ENCODE data around the gene MOK.
"Not testable (repeated sequence)": the region's sequence is repeated elsewhere in the genome, so short reads cannot be mapped to it uniquely, and the experiment has no call there.

The MOK gene

DNA sequence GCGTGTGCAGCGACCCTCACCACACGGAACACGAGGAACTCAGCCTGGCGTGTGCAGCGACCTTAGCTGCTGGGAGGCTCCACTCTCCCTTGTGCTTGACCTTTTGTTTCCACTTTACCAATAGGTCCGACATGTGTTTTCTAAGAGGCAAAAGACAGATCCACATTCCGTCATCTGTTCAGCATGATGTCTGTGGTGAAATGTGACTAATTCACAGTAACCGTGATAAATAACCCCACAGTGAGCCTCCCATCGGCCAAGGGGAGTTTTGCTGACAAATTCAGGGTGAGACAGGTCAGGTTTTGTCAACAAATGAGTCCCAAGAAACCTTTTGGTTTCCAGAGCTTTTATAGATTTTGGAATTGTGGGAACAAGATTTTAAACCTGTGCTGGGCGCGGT is 55.9 kb downstream of the MOK start:
- Histone ChIP-seq H3K4me1 (ENCODE audit: low read length) (no peaks in the 10 kb centered on the region), H3K36me3 (replicated peaks; ENCODE audit: insufficient read depth, low read length) (no peaks in the 10 kb centered on the region), H3K9me3 (replicated peaks; ENCODE audit: insufficient read depth, low read length) (no peaks in the 10 kb centered on the region), H4K20me1 (ENCODE audit: insufficient read depth, low read length) (no peaks in the 10 kb centered on the region), H3K4me3 (ENCODE audit: low read length) (no peak overlapping the region), H3K9me2 (replicated peaks; ENCODE audit: insufficient read depth, low read length) (no peaks in the 10 kb centered on the region), H3K9ac (ENCODE audit: low read length) (no peak overlapping the region), H3K27ac (ENCODE audit: low read length) (no peak overlapping the region), H3F3A (ENCODE audit: insufficient read depth, low read length) (no peaks in the 10 kb centered on the region), H2AFZ (ENCODE audit: low read length) (no peak overlapping the region), H3K79me2 (ENCODE audit: low read length) (no peaks in the 10 kb centered on the region), H3K27me3 (replicated peaks; ENCODE audit: insufficient read depth, low read length) (no peaks in the 10 kb centered on the region), H3K4me2 (ENCODE audit: low read depth, low read length) (no peak overlapping the region)
- TF ChIP-seq EZH2phosphoT487 (IDR thresholded peaks at IDR 0.05; ENCODE audit: low read length) = no peak
- no peak for DNase-seq

DNA sequence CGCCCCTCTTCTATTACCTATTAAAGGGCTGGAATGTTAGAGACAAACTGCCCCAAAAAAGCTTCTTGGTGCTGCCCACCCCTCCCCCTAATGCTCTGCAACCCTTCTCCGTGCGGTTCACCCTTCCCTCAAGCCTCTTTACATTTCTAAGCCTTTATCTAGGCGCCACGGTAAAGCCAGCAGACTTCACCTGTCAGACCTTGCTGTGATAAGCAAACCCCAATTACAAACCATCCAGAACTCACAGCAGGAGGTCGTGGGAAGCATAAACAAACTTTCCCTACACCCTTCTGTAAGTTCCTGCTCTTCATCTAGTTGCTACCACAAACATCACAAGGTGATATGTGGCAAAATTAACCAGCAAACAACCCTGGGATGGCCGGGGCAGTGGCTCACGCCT is 56.8 kb downstream of the MOK start:
- no peaks in the 10 kb centered on the region for H3K36me3 ChIP-seq (replicated peaks; ENCODE audit: insufficient read depth, low read length)
- H4K20me1 ChIP-seq (ENCODE audit: insufficient read depth, low read length) = no peaks in the 10 kb centered on the region
- no peaks in the 10 kb centered on the region for H3K79me2 ChIP-seq (ENCODE audit: low read length)
- no peaks in the 10 kb centered on the region for H3K9me3 ChIP-seq (replicated peaks; ENCODE audit: insufficient read depth, low read length)
- H3K4me1 ChIP-seq (ENCODE audit: low read length) = no peaks in the 10 kb centered on the region
- no peak for DNase-seq
- no peak overlapping the region for H3K27ac ChIP-seq (ENCODE audit: low read length)
- no peaks in the 10 kb centered on the region for H3K27me3 ChIP-seq (replicated peaks; ENCODE audit: insufficient read depth, low read length)
- TF ChIP-seq, protein P1, sequence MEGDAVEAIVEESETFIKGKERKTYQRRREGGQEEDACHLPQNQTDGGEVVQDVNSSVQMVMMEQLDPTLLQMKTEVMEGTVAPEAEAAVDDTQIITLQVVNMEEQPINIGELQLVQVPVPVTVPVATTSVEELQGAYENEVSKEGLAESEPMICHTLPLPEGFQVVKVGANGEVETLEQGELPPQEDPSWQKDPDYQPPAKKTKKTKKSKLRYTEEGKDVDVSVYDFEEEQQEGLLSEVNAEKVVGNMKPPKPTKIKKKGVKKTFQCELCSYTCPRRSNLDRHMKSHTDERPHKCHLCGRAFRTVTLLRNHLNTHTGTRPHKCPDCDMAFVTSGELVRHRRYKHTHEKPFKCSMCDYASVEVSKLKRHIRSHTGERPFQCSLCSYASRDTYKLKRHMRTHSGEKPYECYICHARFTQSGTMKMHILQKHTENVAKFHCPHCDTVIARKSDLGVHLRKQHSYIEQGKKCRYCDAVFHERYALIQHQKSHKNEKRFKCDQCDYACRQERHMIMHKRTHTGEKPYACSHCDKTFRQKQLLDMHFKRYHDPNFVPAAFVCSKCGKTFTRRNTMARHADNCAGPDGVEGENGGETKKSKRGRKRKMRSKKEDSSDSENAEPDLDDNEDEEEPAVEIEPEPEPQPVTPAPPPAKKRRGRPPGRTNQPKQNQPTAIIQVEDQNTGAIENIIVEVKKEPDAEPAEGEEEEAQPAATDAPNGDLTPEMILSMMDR (IDR thresholded peaks at IDR 0.05; ENCODE audit: low read length) = no peak
- no peak for TF ChIP-seq EZH2 (optimal IDR thresholded peaks at IDR 0.05; ENCODE audit: low read depth, low read length)
- TF ChIP-seq EZH2phosphoT487 (IDR thresholded peaks at IDR 0.05; ENCODE audit: low read length) = no peak
- no peak overlapping the region for H2AFZ ChIP-seq (ENCODE audit: low read length)
- no peak overlapping the region for H3K4me2 ChIP-seq (ENCODE audit: low read depth, low read length)
- no peak overlapping the region for H3K9ac ChIP-seq (ENCODE audit: low read length)
- no peak overlapping the region for H3K4me3 ChIP-seq (ENCODE audit: low read length)
- H3F3A ChIP-seq (ENCODE audit: insufficient read depth, low read length) = no peaks in the 10 kb centered on the region
- H3K9me2 ChIP-seq (replicated peaks; ENCODE audit: insufficient read depth, low read length) = no peaks in the 10 kb centered on the region

DNA sequence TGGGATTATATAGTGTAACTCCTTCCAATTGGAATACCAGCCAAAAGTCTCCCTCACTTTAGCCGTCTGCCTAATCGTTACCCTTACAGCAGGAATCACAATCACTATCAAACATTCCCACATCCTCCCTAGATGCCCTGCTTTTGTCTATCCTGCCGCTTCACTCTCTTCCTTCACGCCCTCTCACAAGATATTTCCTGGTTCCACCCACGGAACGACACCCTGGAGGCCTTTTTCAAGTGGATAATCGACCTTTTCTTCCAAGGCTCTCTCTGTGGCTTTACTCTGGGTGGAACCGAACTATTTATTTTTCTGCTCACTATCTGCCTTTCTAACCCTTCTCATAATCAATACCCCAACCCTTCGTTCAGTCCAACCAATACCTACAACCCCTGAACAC is 58.9 kb downstream of the MOK start:
- no peaks in the 10 kb centered on the region for H3K9me2 ChIP-seq (replicated peaks; ENCODE audit: insufficient read depth, low read length)
- no peaks in the 10 kb centered on the region for H3K27me3 ChIP-seq (replicated peaks; ENCODE audit: insufficient read depth, low read length)
- H3K36me3 ChIP-seq (replicated peaks; ENCODE audit: insufficient read depth, low read length) = no peaks in the 10 kb centered on the region
- H3K9ac ChIP-seq (ENCODE audit: low read length) = no peak overlapping the region
- no peaks in the 10 kb centered on the region for H3F3A ChIP-seq (ENCODE audit: insufficient read depth, low read length)
- no peaks in the 10 kb centered on the region for H3K79me2 ChIP-seq (ENCODE audit: low read length)
- no peak overlapping the region for H3K27ac ChIP-seq (ENCODE audit: low read length)
- no peak for TF ChIP-seq EZH2phosphoT487 (IDR thresholded peaks at IDR 0.05; ENCODE audit: low read length)
- TF ChIP-seq, protein P1 (IDR thresholded peaks at IDR 0.05; ENCODE audit: low read length) = no peak
- TF ChIP-seq EZH2 (optimal IDR thresholded peaks at IDR 0.05; ENCODE audit: low read depth, low read length) = no peak
- no peak overlapping the region for H3K4me2 ChIP-seq (ENCODE audit: low read depth, low read length)
- no peak for DNase-seq
- H3K4me1 ChIP-seq (ENCODE audit: low read length) = no peaks in the 10 kb centered on the region
- no peaks in the 10 kb centered on the region for H4K20me1 ChIP-seq (ENCODE audit: insufficient read depth, low read length)
- H3K9me3 ChIP-seq (replicated peaks; ENCODE audit: insufficient read depth, low read length) = no peaks in the 10 kb centered on the region
- H2AFZ ChIP-seq (ENCODE audit: low read length) = no peak overlapping the region
- H3K4me3 ChIP-seq (ENCODE audit: low read length) = no peak overlapping the region

DNA sequence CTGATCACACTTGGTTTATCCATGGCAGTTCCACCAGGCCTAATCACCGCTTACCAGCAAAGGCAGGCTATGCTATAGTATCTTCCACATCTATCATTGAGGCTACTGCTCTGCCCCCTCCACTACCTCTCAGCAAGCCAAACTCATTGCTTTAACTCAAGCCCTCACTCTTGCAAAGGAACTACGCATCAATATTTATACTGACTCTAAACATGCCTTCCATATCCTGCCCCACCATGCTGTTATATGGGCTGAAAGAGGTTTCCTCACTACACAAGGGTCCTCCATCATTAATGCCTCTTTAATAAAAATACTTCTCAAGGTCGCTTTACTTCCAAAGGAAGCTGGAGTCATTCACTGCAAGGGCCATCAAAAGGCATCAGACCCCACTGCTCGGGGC is 61.2 kb downstream of the MOK start:
- not testable (repeated sequence) for H3K36me3 ChIP-seq (replicated peaks; ENCODE audit: insufficient read depth, low read length); H3K4me3 ChIP-seq (ENCODE audit: low read length); H3K9ac ChIP-seq (ENCODE audit: low read length); H3K79me2 ChIP-seq (ENCODE audit: low read length); H2AFZ ChIP-seq (ENCODE audit: low read length); H3K4me2 ChIP-seq (ENCODE audit: low read depth, low read length); H3K27ac ChIP-seq (ENCODE audit: low read length); DNase-seq; H3K9me2 ChIP-seq (replicated peaks; ENCODE audit: insufficient read depth, low read length); H4K20me1 ChIP-seq (ENCODE audit: insufficient read depth, low read length); H3F3A ChIP-seq (ENCODE audit: insufficient read depth, low read length); H3K4me1 ChIP-seq (ENCODE audit: low read length); H3K9me3 ChIP-seq (replicated peaks; ENCODE audit: insufficient read depth, low read length); H3K27me3 ChIP-seq (replicated peaks; ENCODE audit: insufficient read depth, low read length)

All from MM.1S (cell line).